Kidney glomerular epithelial cell (primary cell): ENCODE results near the gene OVAAL.

Experiments
- DNase-seq: peaks from one replicate; lab custom pipeline; 2025; lab: John Stamatoyannopoulos, UW

Gene OVAAL

GRCh38 chr1:180571060-180571831 is 12.5 kb downstream of the OVAAL start:
- DNase-seq = no peak

- DNase-seq = no peak
These were observed 13.3 kb downstream of the OVAAL start for GRCh38 chr1:180571832-180572636.

- DNase-seq = no peak
These were observed 14.0 kb downstream of the OVAAL start for GRCh38 chr1:180572760-180573159.

- DNase-seq = no peak
These were observed 15.4 kb downstream of the OVAAL start for GRCh38 chr1:180574031-180574713.

- no peak for DNase-seq
These were observed 18.6 kb downstream of the OVAAL start for GRCh38 chr1:180577361-180577760.

GRCh38 chr1:180579961-180580611 is 21.3 kb downstream of the OVAAL start:
- peak; percentile 61 for DNase-seq

GRCh38 chr1:180581635-180582039 is 22.9 kb downstream of the OVAAL start:
- no peak for DNase-seq

- DNase-seq = no peak
These were observed 26.1 kb downstream of the OVAAL start for GRCh38 chr1:180584869-180585268.

- no peak for DNase-seq
These were observed 27.2 kb downstream of the OVAAL start for GRCh38 chr1:180585994-180586359.

GRCh38 chr1:180586671-180587155 is 27.9 kb downstream of the OVAAL start:
- peak; percentile 99 for DNase-seq

GRCh38 chr1:180588121-180588520 is 29.4 kb downstream of the OVAAL start:
- DNase-seq = no peak

- DNase-seq = no peak
These were observed 32.1 kb downstream of the OVAAL start for GRCh38 chr1:180590889-180591288.

- DNase-seq = no peak
These were observed 34.6 kb downstream of the OVAAL start for GRCh38 chr1:180593382-180593781.

GRCh38 chr1:180594723-180595122 is 36.0 kb downstream of the OVAAL start:
- no peak for DNase-seq

- DNase-seq = no peak
These were observed 37.2 kb downstream of the OVAAL start for GRCh38 chr1:180595966-180596365.

- DNase-seq = no peak
These were observed 38.8 kb downstream of the OVAAL start for GRCh38 chr1:180597520-180597919.

GRCh38 chr1:180598333-180598974 is 39.7 kb downstream of the OVAAL start:
- DNase-seq = peak; percentile 98

GRCh38 chr1:180600343-180600742 is 41.6 kb downstream of the OVAAL start:
- no peak for DNase-seq

GRCh38 chr1:180601512-180601911 is 42.7 kb downstream of the OVAAL start:
- DNase-seq = no peak

GRCh38 chr1:180603223-180603849 is 44.6 kb downstream of the OVAAL start:
- DNase-seq = no peak

GRCh38 chr1:180603850-180604226 is 45.1 kb downstream of the OVAAL start:
- DNase-seq = no peak
